DOHH2 (cell line): ENCODE measurements around the gene NLGN1.

ENCODE experiments used
- EZH2phosphoT487 ChIP-seq: fragments of 200-600 bp; sonication (generic); IDR thresholded peaks from 2 replicates; pipeline ENCODE4 v1.6.1; 2017; ENCODE audit warnings: borderline replicate concordance, mild to moderate bottlenecking, antibody characterized with exemption, low read length, moderate library complexity, mixed read lengths
- TF ChIP-seq, protein P1 (sequence below): fragments of 200-600 bp; sonication (generic); IDR thresholded peaks from one replicate; pipeline ENCODE4 v1.5.1; 2014; ENCODE audit warnings: antibody characterized with exemption, mild to moderate bottlenecking, low read depth, low read length; ENCODE audit not compliant: poor library complexity, severe bottlenecking

DNA sequence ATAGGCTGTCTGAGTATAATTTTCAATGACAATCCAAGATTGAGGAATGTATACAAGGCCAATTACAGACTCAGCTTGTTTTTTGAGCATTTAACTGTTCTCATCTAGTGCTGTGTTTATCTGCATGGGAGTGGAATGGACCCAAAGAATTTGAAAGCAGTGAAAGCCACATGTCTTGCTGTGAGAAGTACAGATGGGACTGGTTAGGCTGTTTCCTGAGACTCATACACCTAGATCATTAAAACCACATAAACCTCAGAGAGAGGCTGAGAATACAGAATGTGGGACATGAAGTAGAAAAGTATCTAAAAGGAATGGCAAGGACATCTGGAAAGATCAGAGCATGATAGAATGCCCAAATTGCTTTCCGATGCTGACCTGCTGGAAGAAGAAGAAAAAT lies 224.6 kb downstream of the NLGN1 start:
- no peak for TF ChIP-seq EZH2phosphoT487
- TF ChIP-seq, protein P1, sequence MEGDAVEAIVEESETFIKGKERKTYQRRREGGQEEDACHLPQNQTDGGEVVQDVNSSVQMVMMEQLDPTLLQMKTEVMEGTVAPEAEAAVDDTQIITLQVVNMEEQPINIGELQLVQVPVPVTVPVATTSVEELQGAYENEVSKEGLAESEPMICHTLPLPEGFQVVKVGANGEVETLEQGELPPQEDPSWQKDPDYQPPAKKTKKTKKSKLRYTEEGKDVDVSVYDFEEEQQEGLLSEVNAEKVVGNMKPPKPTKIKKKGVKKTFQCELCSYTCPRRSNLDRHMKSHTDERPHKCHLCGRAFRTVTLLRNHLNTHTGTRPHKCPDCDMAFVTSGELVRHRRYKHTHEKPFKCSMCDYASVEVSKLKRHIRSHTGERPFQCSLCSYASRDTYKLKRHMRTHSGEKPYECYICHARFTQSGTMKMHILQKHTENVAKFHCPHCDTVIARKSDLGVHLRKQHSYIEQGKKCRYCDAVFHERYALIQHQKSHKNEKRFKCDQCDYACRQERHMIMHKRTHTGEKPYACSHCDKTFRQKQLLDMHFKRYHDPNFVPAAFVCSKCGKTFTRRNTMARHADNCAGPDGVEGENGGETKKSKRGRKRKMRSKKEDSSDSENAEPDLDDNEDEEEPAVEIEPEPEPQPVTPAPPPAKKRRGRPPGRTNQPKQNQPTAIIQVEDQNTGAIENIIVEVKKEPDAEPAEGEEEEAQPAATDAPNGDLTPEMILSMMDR: no peak
